ENCODE measurements around the gene FARP2. TPM values are rescaled to one million over a fixed set of nuclear protein-coding genes. Genes with fewer than 3 reads are reported as not detected.
"Not testable (repeated sequence)": the region's sequence is repeated elsewhere in the genome, so short reads cannot be mapped to it uniquely, and the experiment has no call there.

FARP2 gene
- total RNA-seq, 1 donor from 2014 or later = 57.1 TPM

DNA sequence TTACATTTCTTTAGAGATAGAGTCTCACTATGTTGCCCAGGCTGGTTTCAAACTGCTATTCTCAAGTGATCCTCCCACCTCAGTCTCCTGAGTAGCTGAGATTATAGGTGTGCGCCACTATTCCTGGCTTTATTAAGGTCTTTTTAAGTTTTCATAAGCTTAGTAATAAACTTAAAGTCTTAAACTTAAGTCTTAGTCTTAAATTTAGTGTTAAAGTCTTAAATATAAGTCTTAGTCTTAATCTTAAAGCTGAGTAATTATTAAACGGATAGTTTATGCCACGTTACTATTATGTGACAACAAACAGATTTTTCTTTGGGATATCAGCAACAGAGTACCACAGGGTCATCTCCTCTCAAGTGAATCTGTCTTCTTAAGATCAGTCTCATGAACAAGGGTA lies 12.6 kb downstream of the FARP2 start:
- Mint-ChIP-seq H3K36me3 (ENCODE audit: low read depth) (peaks cover 4% of the 10 kb centered on the region), H3K4me3 (ENCODE audit: unreplicated experiment) (no peak overlapping the region), H3K9me3 (ENCODE audit: low read depth) (peaks cover 3% of the 10 kb centered on the region), H3K4me1 (ENCODE audit: low read depth) (peaks cover 34% of the 10 kb centered on the region), H3K27me3 (ENCODE audit: low read depth) (no peaks in the 10 kb centered on the region), H3K27ac (ENCODE audit: unreplicated experiment) (no peak overlapping the region)
- no peak for DNase-seq (ENCODE audit: low spot score)
- TF ChIP-seq, protein P1, sequence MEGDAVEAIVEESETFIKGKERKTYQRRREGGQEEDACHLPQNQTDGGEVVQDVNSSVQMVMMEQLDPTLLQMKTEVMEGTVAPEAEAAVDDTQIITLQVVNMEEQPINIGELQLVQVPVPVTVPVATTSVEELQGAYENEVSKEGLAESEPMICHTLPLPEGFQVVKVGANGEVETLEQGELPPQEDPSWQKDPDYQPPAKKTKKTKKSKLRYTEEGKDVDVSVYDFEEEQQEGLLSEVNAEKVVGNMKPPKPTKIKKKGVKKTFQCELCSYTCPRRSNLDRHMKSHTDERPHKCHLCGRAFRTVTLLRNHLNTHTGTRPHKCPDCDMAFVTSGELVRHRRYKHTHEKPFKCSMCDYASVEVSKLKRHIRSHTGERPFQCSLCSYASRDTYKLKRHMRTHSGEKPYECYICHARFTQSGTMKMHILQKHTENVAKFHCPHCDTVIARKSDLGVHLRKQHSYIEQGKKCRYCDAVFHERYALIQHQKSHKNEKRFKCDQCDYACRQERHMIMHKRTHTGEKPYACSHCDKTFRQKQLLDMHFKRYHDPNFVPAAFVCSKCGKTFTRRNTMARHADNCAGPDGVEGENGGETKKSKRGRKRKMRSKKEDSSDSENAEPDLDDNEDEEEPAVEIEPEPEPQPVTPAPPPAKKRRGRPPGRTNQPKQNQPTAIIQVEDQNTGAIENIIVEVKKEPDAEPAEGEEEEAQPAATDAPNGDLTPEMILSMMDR (IDR thresholded peaks at IDR 0.05) = no peak

DNA sequence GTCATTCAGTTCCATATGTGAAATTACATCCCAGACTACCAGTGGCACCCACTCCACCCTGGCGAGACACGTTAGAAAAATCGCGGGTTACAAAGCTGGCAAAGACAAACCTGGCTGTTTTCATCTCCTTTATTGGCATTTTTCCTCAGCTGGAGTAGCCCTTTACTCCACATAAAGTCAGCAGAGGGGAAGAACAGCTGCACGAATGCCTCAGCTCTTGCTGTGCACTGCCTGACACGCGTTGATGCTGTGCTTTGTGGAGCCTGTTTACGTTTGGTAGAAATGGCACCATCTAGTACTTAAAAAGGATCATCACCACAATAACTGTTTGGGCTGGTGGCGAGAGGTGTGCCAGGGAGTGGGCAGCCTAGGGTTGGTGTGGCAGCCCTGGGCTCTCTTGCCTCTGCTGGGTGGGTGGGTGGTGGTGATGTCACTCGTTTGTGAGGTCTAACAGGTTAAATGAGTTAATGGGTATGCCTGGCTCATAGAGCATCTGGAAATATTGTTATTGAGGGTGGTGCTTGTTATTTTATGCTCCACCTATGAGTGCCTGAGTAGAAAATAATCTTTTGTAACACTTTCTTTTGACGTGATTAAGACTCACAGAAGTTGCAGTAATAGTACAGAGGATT lies 16.4 kb downstream of the FARP2 start:
- Mint-ChIP-seq H3K4me1 (ENCODE audit: low read depth) (peaks cover 27% of the 10 kb centered on the region), H3K27me3 (ENCODE audit: low read depth) (no peaks in the 10 kb centered on the region), H3K27ac (ENCODE audit: unreplicated experiment) (no peak overlapping the region), H3K36me3 (ENCODE audit: low read depth) (peaks cover 12% of the 10 kb centered on the region), H3K9me3 (ENCODE audit: low read depth) (no peaks in the 10 kb centered on the region), H3K4me3 (ENCODE audit: unreplicated experiment) (no peak overlapping the region)
- no peak for DNase-seq (ENCODE audit: low spot score)
- TF ChIP-seq, protein P1 (IDR thresholded peaks at IDR 0.05) = no peak

DNA sequence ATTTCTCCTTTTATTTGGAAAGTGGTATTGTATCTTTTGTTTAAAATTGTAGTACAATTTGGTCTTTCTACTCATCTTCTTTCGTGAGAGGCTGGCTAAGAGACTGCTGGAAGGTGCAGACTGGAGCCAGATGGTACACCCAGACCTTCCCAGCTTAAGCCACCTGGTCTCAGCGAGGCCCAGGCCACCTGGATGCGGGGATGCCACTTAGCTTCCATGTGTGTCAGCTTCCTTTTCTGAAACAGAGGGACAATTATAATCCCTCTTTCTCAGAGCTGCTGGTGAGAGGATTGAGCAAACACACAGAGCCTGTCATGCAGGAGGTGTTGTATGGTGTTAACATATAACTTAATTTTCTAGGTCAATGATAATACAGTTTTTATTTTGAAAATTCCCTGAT lies 17.4 kb downstream of the FARP2 start:
- Mint-ChIP-seq H3K27ac (ENCODE audit: unreplicated experiment) (no peak overlapping the region), H3K4me1 (ENCODE audit: low read depth) (peaks cover 33% of the 10 kb centered on the region), H3K27me3 (ENCODE audit: low read depth) (no peaks in the 10 kb centered on the region), H3K4me3 (ENCODE audit: unreplicated experiment) (no peak overlapping the region), H3K36me3 (ENCODE audit: low read depth) (peaks cover 12% of the 10 kb centered on the region), H3K9me3 (ENCODE audit: low read depth) (no peaks in the 10 kb centered on the region)
- no peak for DNase-seq (ENCODE audit: low spot score)
- TF ChIP-seq, protein P1 (IDR thresholded peaks at IDR 0.05) = no peak

DNA sequence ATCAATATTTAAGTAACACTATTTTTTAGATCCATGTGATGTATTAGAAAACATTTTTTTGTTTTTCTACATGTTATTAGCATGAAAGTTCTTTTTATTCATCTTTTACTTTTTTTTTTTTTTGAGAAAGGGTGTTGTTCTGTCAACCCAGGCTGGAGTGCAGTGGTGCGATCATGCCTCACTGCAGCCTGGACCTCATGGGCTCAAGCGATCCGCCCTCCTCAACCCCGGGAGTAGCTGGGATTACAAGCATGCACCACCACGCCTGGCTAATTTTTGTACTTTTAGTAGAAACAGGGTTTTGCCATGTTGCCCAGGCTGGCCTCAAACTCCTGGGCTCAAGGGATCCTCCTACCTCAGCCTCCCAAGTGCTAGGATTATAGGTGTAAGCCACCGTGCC lies 17.8 kb downstream of the FARP2 start:
- not testable (repeated sequence) for DNase-seq (ENCODE audit: low spot score); H3K27ac Mint-ChIP-seq (ENCODE audit: unreplicated experiment); H3K27me3 Mint-ChIP-seq (ENCODE audit: low read depth); H3K4me3 Mint-ChIP-seq (ENCODE audit: unreplicated experiment); H3K9me3 Mint-ChIP-seq (ENCODE audit: low read depth)
- Mint-ChIP-seq H3K4me1 (ENCODE audit: low read depth) (peaks cover 36% of the 10 kb centered on the region), H3K36me3 (ENCODE audit: low read depth) (peaks cover 12% of the 10 kb centered on the region)

DNA sequence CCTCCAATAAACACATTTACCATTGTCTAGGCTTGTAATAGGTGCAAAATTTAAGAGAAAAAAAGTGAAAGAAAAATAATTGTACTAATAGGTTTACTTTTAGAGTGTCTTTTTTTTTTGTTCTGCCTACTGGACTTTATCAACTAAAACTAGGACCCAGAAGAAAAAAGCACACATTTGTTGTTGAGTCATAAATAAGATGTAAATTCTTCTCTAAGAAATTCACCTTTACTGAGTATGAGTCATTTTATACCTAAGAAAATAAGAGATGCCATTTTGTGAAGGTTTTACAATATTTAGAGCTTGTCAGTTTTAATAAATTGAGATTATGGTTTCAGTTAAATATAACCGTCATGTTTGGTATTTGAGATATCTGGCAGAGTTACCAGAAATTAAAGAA lies 19.2 kb downstream of the FARP2 start:
- peaks cover 12% of the 10 kb centered on the region for H3K36me3 Mint-ChIP-seq (ENCODE audit: low read depth)
- no peaks in the 10 kb centered on the region for H3K9me3 Mint-ChIP-seq (ENCODE audit: low read depth)
- H3K27ac Mint-ChIP-seq (ENCODE audit: unreplicated experiment) = no peak overlapping the region
- DNase-seq (ENCODE audit: low spot score) = no peak
- TF ChIP-seq, protein P1 (IDR thresholded peaks at IDR 0.05) = no peak
- peaks cover 44% of the 10 kb centered on the region for H3K4me1 Mint-ChIP-seq (ENCODE audit: low read depth)
- no peaks in the 10 kb centered on the region for H3K27me3 Mint-ChIP-seq (ENCODE audit: low read depth)
- no peak overlapping the region for H3K4me3 Mint-ChIP-seq (ENCODE audit: unreplicated experiment)

DNA sequence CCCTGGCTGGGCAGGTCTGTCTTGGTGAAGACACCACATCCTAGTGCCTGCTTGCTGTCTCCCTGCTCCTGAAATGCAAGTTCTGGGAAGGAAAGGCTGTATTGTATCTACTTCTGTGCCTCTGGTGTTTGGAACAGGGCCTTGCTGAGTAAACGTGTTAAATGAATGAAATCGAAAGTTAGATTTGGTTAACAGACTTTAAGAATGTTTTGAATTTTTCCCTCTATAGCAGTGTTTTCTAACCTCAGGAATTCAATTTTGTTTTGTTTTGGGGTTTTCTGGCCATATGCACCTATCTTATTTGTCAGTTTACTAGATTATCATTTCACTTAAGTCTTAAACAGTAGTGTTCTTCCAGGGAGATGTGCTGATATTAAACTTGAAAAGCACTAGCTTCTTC lies 20.7 kb downstream of the FARP2 start:
- no peaks in the 10 kb centered on the region for H3K9me3 Mint-ChIP-seq (ENCODE audit: low read depth)
- TF ChIP-seq, protein P1 (IDR thresholded peaks at IDR 0.05) = no peak
- peaks cover 12% of the 10 kb centered on the region for H3K36me3 Mint-ChIP-seq (ENCODE audit: low read depth)
- no peak for DNase-seq (ENCODE audit: low spot score)
- H3K27me3 Mint-ChIP-seq (ENCODE audit: low read depth) = no peaks in the 10 kb centered on the region
- peak overlapping the region; percentile 73 for H3K27ac Mint-ChIP-seq (ENCODE audit: unreplicated experiment)
- no peak overlapping the region for H3K4me3 Mint-ChIP-seq (ENCODE audit: unreplicated experiment)
- H3K4me1 Mint-ChIP-seq (ENCODE audit: low read depth) = peaks cover 59% of the 10 kb centered on the region

All from chondrocyte (in vitro differentiated cells).